HCT116 (cell line): ENCODE data around the gene SCARF2. TPM values are rescaled to one million over a fixed set of nuclear protein-coding genes. Genes with fewer than 3 reads are reported as not detected.

Experiments used
- ATAC-seq: fragments of 200-7000 bp; cut with Tn5 transposase; 2 replicates; pipeline ENCODE4 v1.9.1; 2020; ENCODE audit warnings: mild to moderate bottlenecking, moderate library complexity
- BruUV-seq: library from RNA; stranded (reverse); fragments of 400-500 nt; replicated peaks from 2 replicates; lab custom pipeline; 2021; lab: Mats Ljungman, UMichigan
- CTCF ChIA-PET: fragments of 300-600 bp; sonication (Branson Sonifier 250); formaldehyde crosslinking; loops from one replicate; lab custom pipeline; 2021; ENCODE audit warnings: antibody characterized with exemption; lab: Charles Lee
- POLR2A ChIA-PET: fragments of 300-600, 350-600 bp; sonication (Branson Sonifier 250); formaldehyde crosslinking; loops from one replicate; lab custom pipeline; 2021; ENCODE audit warnings: antibody characterized with exemption; lab: Charles Lee
- RAD21 ChIA-PET, 2 experiments: fragments of 300-600 bp; sonication (Branson Sonifier 250); formaldehyde crosslinking; loops; one replicate each; lab custom pipeline; 2023; ENCODE audit warnings: low total read pairs in 2 of 2; ENCODE audit not compliant: uncharacterized antibody in 2 of 2, unreplicated experiment in 2 of 2, low non-redundant PET in 1 of 2; lab: Charles Lee
- DNase-seq: peaks from one replicate; pipeline ENCODE4 v3.0.0-alpha.2; 2010; ENCODE audit warnings: low read depth, low spot score
- H2AFZ ChIP-seq: fragments of 200-600 bp; shearing (Covaris generic), sonication (generic); 2 replicates; pipeline ENCODE4 v1.6.1; 2017; ENCODE audit warnings: low read depth, mixed run types, mixed read lengths, antibody characterized with exemption, low read length; ENCODE audit not compliant: poor library complexity, severe bottlenecking
- H3K27ac ChIP-seq: 2 replicates; pipeline ENCODE4 v1.5.1; 2012; ENCODE audit warnings: low read depth, low read length
- H3K27me3 ChIP-seq: fragments of 200-600 bp; sonication (generic); 2 replicates; pipeline ENCODE4 v1.6.1; 2016; ENCODE audit warnings: mixed run types, low read length, mixed read lengths; ENCODE audit not compliant: insufficient read depth
- H3K36me3 ChIP-seq, 2 experiments: fragments of 200-500 bp in 1 of 2; fragments of 200-600 bp in 1 of 2; sonication (Bioruptor generic) in 1 of 2; sonication (generic) in 1 of 2; 2 replicates each; pipeline versions ENCODE4 v1.5.1 to v1.6.1; 2014 to 2016; ENCODE audit warnings: low read length in 2 of 2, inconsistent platforms in 1 of 2, mixed read lengths in 1 of 2, mixed run types in 1 of 2; ENCODE audit not compliant: insufficient read depth in 2 of 2, control insufficient read depth in 1 of 2
- H3K4me1 ChIP-seq, 2 experiments: fragments of 200-600 bp in 1 of 2; sonication (generic) in 1 of 2; 2 replicates each; pipeline versions ENCODE4 v1.5.1 to v1.6.1; 2012 to 2017; ENCODE audit warnings: low read length in 2 of 2, inconsistent platforms in 1 of 2, mild to moderate bottlenecking in 1 of 2, mixed read lengths in 1 of 2, mixed run types in 1 of 2, moderate library complexity in 1 of 2; ENCODE audit not compliant: insufficient read depth in 2 of 2, control insufficient read depth in 1 of 2
- H3K4me2 ChIP-seq: fragments of 200-600 bp; sonication (generic); 2 replicates; pipeline ENCODE4 v1.6.1; 2017; ENCODE audit warnings: mixed run types, low read length, mixed read lengths
- H3K4me3 ChIP-seq, 2 experiments: fragments of 200-600 bp in 1 of 2; sonication (generic) in 1 of 2; replicated peaks in 1 of 2; 2 replicates each; pipeline ENCODE4 v1.5.1; 2011 to 2016; ENCODE audit warnings: low read length in 2 of 2, control low read depth in 1 of 2, low read depth in 1 of 2, mild to moderate bottlenecking in 1 of 2, mixed read lengths in 1 of 2, mixed run types in 1 of 2
- H3K79me2 ChIP-seq: fragments of 200-600 bp; sonication (generic); 2 replicates; pipeline ENCODE4 v1.6.1; 2017; ENCODE audit warnings: mild to moderate bottlenecking, mixed run types, low read length, moderate library complexity, mixed read lengths; ENCODE audit not compliant: insufficient read depth
- H3K9ac ChIP-seq: fragments of 200-600 bp; sonication (generic); 2 replicates; pipeline ENCODE4 v1.6.1; 2016; ENCODE audit warnings: low read length, mixed read lengths
- H3K9me2 ChIP-seq: fragments of 200-600 bp; sonication (generic), shearing (Covaris generic); 2 replicates; pipeline ENCODE4 v1.6.1; 2017; ENCODE audit warnings: mixed run types, mild to moderate bottlenecking, moderate library complexity; ENCODE audit not compliant: insufficient read depth
- H3K9me3 ChIP-seq, 2 experiments: fragments of 200-500 bp in 1 of 2; fragments of 200-600 bp in 1 of 2; sonication (Bioruptor generic) in 1 of 2; sonication (generic) in 1 of 2; 2 replicates each; pipeline ENCODE4 v1.6.1; 2014 to 2017; ENCODE audit warnings: low read length in 2 of 2, mixed read lengths in 2 of 2, inconsistent platforms in 1 of 2, low read depth in 1 of 2, mild to moderate bottlenecking in 1 of 2, mixed run types in 1 of 2, moderate library complexity in 1 of 2; ENCODE audit not compliant: control insufficient read depth in 1 of 2, insufficient read depth in 1 of 2
- H4K20me1 ChIP-seq: fragments of 200-600 bp; sonication (generic), shearing (Covaris generic); 2 replicates; pipeline ENCODE4 v1.6.1; 2017; ENCODE audit warnings: mixed run types, mild to moderate bottlenecking, moderate library complexity; ENCODE audit not compliant: insufficient read depth
- CBX3 ChIP-seq: IDR thresholded peaks from 2 replicates; pipeline ENCODE4 v1.6.1; 2012; ENCODE audit warnings: low read depth
- EGR1 ChIP-seq: IDR thresholded peaks from 2 replicates; pipeline ENCODE4 v1.6.1; 2012; ENCODE audit warnings: low read depth
- ELF1 ChIP-seq: IDR thresholded peaks from 2 replicates; pipeline ENCODE4 v1.6.1; 2012; ENCODE audit warnings: low read depth, borderline replicate concordance
- EZH2 ChIP-seq: fragments of 200-600 bp; sonication (generic); IDR thresholded peaks from 2 replicates; pipeline ENCODE4 v1.6.1; 2017; ENCODE audit warnings: antibody characterized with exemption, mixed run types
- FOSL1 ChIP-seq: IDR thresholded peaks from 2 replicates; pipeline ENCODE4 v1.6.1; 2012; ENCODE audit warnings: low read depth
- JUND ChIP-seq: IDR thresholded peaks from 2 replicates; pipeline ENCODE4 v1.6.1; 2012
- POLR2A ChIP-seq: IDR thresholded peaks from 2 replicates; pipeline ENCODE4 v1.7.0; 2011; ENCODE audit warnings: borderline replicate concordance; ENCODE audit not compliant: insufficient read depth, insufficient read length; ENCODE audit errors: extremely low read depth
- POLR2AphosphoS5 ChIP-seq: IDR thresholded peaks from 2 replicates; pipeline ENCODE4 v1.6.1; 2011; ENCODE audit warnings: mild to moderate bottlenecking, low read depth, low read length, moderate library complexity
- RAD21 ChIP-seq: IDR thresholded peaks from 2 replicates; pipeline ENCODE4 v1.6.1; 2012; ENCODE audit warnings: low read depth, mild to moderate bottlenecking
- SIN3A ChIP-seq: IDR thresholded peaks from 2 replicates; pipeline ENCODE4 v1.6.1; 2012; ENCODE audit warnings: low read depth
- SP1 ChIP-seq: IDR thresholded peaks from 2 replicates; pipeline ENCODE4 v1.6.1; 2012; ENCODE audit warnings: low read depth
- TCF7L2 ChIP-seq: IDR thresholded peaks from 2 replicates; pipeline ENCODE4 v1.7.0; 2011; ENCODE audit warnings: borderline replicate concordance, inconsistent platforms; ENCODE audit not compliant: insufficient read depth, insufficient read length; ENCODE audit errors: extremely low read depth
- YY1 ChIP-seq: IDR thresholded peaks from 2 replicates; pipeline ENCODE4 v1.6.1; 2011; ENCODE audit warnings: low read length, low read depth, moderate library complexity, mild to moderate bottlenecking; ENCODE audit not compliant: insufficient replicate concordance; ENCODE audit errors: extremely low read depth
- ZFX ChIP-seq: fragments of 450-650 bp; IDR thresholded peaks from 2 replicates; pipeline ENCODE4 v1.6.1; 2017
- ZNF274 ChIP-seq: fragments of 200-500 bp; sonication (Bioruptor generic); IDR thresholded peaks from 2 replicates; pipeline ENCODE4 v1.6.1; 2014; ENCODE audit warnings: mild to moderate bottlenecking, low read depth, low read length, inconsistent platforms
- intact Hi-C: fragments of 100-400 bp; cut with micrococcal nuclease; formaldehyde crosslinking; loops from 2 replicates; pipeline ENCODE4 v1.10.0; 2022
- total RNA-seq: library from RNA; stranded (reverse); gene quantifications from one replicate; pipeline ENCODE4 v1.2.1, GENCODE V29; 2021; ENCODE audit not compliant: unreplicated experiment
- TF ChIP-seq, protein P1 (sequence below), 3 experiments: fragments of 200-600 bp in 1 of 3; sonication (generic) in 1 of 3; IDR thresholded peaks in 2 of 3; conservative IDR thresholded peaks in 1 of 3; 2 replicates each; pipeline ENCODE4 v1.5.1; 2012 to 2017; ENCODE audit warnings: low read depth in 2 of 3, low read length in 2 of 3, antibody characterized with exemption in 1 of 3, borderline replicate concordance in 1 of 3, control low read depth in 1 of 3, mild to moderate bottlenecking in 1 of 3, mixed read lengths in 1 of 3, mixed run types in 1 of 3, moderate library complexity in 1 of 3; ENCODE audit not compliant: insufficient read depth in 1 of 3
- TF ChIP-seq, protein P2 (sequence below): IDR thresholded peaks from 2 replicates; pipeline ENCODE4 v1.6.1; 2011; ENCODE audit warnings: mild to moderate bottlenecking, low read length, moderate library complexity; ENCODE audit not compliant: insufficient replicate concordance; ENCODE audit errors: extremely low read depth
- TF ChIP-seq, protein P3 (sequence below): IDR thresholded peaks from 2 replicates; pipeline ENCODE4 v1.6.1; 2012
- TF ChIP-seq, protein P4 (sequence below): IDR thresholded peaks from 2 replicates; pipeline ENCODE4 v1.6.1; 2012; ENCODE audit warnings: low read depth

The SCARF2 gene
- total RNA-seq, 1 experiment from 2014 or later, result 2.5 TPM

DNA sequence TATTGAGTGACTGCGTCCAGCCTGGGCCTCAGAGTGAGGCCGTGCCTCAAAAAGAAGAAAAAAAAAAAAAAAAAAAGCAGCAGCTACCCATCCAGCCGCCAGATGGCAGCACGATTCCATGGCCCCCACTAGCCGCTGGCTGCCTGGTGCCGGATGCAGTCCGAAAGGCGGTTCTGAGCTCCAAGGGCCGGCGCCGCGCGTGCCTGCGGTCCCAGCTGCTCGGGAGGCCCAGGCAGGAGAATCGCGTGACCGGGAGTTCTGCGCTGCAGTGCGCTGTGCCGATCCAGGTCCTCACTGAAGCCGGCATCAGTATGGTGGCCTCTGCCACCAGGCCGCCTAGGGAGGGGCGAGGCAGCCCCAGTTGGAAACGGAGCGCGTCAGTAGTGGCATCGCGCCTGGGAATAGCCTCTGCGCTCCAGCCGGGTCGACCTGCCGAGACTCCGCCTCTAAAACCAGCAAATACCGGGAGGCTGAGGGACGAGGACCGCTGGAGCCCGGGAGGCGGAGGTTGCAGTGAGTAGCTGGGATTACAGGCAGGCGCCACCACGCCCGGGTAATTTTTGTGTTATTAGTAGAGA is 19.3 kb downstream of the SCARF2 start:
- Histone ChIP-seq H4K20me1 (no peaks in the 10 kb centered on the region), H3K4me3 (peak overlapping the region; percentile 43 to 72), H3K9me3 (no peaks in the 10 kb centered on the region), H3K4me2 (peak overlapping the region; percentile 100), H3K36me3 (no peaks in the 10 kb centered on the region), H3K27ac (peak overlapping the region; percentile 34; the same call in 1 of the 2 replicates), H3K27me3 (no peaks in the 10 kb centered on the region), H3K9ac (peak overlapping the region; percentile 62), H2AFZ (peak overlapping the region; percentile 93), H3K9me2 (no peaks in the 10 kb centered on the region), H3K79me2 (no peaks in the 10 kb centered on the region), H3K4me1 (peaks cover 0 to 9% of the 10 kb centered on the region in 2 experiments; a peak in 1 of 4 replicates)
- peak; percentile 88 for ATAC-seq
- intact Hi-C loops, result loop anchor here (1.0 to 5.0 kb wide), 4 partner anchors 38 to 279 kb away; partner anchors contain the start of gene KLHL22
- ChIA-PET CTCF (interaction anchor here (0.6 to 2.0 kb wide), 31 partner anchors 9 to 1207 kb away, joined by 3 to 62 read pairs (median 4); partner anchors contain the start of genes DGCR6L and ZNF74), RAD21 (interaction anchor here (0.5 to 1.4 kb wide), 7 partner anchors 16 to 1477 kb away, joined by 3 to 11 read pairs (median 3); partner anchors contain the start of gene KLHL22 (in 1 of the 2)), POLR2A (interaction anchor here (0.6 to 1.4 kb wide), 8 partner anchors 9 to 340 kb away, joined by 3 to 8 read pairs (median 3); no protein-coding TSS in a partner anchor)
- peak; percentile 63 for DNase-seq
- no TSS peak for BruUV-seq
- TF ChIP-seq SP1 (no peak), EZH2 (no peak), TCF7L2 (peak; percentile 14), ZNF274 (no peak), RAD21 (peak; percentile 95), EGR1 (no peak), SIN3A (no peak), ZFX (peak; percentile 30; the same call in 1 of the 2 replicates), FOSL1 (no peak), CBX3 (no peak), POLR2A (no peak), JUND (no peak), ELF1 (no peak), YY1 (no peak), POLR2AphosphoS5 (no peak)
- TF ChIP-seq, protein P1, sequence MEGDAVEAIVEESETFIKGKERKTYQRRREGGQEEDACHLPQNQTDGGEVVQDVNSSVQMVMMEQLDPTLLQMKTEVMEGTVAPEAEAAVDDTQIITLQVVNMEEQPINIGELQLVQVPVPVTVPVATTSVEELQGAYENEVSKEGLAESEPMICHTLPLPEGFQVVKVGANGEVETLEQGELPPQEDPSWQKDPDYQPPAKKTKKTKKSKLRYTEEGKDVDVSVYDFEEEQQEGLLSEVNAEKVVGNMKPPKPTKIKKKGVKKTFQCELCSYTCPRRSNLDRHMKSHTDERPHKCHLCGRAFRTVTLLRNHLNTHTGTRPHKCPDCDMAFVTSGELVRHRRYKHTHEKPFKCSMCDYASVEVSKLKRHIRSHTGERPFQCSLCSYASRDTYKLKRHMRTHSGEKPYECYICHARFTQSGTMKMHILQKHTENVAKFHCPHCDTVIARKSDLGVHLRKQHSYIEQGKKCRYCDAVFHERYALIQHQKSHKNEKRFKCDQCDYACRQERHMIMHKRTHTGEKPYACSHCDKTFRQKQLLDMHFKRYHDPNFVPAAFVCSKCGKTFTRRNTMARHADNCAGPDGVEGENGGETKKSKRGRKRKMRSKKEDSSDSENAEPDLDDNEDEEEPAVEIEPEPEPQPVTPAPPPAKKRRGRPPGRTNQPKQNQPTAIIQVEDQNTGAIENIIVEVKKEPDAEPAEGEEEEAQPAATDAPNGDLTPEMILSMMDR (IDR thresholded peaks at IDR 0.05 in 2 of 3, conservative IDR thresholded peaks at IDR 0.05 in 1 of 3; ENCODE audit: borderline replicate concordance in 1 of 3, insufficient read depth in 1 of 3, low read depth in 2 of 3, low read length in 2 of 3), result peak; percentile 80 to 89 (median 85)
- TF ChIP-seq, protein P2, sequence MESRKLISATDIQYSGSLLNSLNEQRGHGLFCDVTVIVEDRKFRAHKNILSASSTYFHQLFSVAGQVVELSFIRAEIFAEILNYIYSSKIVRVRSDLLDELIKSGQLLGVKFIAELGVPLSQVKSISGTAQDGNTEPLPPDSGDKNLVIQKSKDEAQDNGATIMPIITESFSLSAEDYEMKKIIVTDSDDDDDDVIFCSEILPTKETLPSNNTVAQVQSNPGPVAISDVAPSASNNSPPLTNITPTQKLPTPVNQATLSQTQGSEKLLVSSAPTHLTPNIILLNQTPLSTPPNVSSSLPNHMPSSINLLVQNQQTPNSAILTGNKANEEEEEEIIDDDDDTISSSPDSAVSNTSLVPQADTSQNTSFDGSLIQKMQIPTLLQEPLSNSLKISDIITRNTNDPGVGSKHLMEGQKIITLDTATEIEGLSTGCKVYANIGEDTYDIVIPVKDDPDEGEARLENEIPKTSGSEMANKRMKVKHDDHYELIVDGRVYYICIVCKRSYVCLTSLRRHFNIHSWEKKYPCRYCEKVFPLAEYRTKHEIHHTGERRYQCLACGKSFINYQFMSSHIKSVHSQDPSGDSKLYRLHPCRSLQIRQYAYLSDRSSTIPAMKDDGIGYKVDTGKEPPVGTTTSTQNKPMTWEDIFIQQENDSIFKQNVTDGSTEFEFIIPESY, result no peak
- TF ChIP-seq, protein P3, sequence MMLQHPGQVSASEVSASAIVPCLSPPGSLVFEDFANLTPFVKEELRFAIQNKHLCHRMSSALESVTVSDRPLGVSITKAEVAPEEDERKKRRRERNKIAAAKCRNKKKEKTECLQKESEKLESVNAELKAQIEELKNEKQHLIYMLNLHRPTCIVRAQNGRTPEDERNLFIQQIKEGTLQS, result no peak
- TF ChIP-seq, protein P4, sequence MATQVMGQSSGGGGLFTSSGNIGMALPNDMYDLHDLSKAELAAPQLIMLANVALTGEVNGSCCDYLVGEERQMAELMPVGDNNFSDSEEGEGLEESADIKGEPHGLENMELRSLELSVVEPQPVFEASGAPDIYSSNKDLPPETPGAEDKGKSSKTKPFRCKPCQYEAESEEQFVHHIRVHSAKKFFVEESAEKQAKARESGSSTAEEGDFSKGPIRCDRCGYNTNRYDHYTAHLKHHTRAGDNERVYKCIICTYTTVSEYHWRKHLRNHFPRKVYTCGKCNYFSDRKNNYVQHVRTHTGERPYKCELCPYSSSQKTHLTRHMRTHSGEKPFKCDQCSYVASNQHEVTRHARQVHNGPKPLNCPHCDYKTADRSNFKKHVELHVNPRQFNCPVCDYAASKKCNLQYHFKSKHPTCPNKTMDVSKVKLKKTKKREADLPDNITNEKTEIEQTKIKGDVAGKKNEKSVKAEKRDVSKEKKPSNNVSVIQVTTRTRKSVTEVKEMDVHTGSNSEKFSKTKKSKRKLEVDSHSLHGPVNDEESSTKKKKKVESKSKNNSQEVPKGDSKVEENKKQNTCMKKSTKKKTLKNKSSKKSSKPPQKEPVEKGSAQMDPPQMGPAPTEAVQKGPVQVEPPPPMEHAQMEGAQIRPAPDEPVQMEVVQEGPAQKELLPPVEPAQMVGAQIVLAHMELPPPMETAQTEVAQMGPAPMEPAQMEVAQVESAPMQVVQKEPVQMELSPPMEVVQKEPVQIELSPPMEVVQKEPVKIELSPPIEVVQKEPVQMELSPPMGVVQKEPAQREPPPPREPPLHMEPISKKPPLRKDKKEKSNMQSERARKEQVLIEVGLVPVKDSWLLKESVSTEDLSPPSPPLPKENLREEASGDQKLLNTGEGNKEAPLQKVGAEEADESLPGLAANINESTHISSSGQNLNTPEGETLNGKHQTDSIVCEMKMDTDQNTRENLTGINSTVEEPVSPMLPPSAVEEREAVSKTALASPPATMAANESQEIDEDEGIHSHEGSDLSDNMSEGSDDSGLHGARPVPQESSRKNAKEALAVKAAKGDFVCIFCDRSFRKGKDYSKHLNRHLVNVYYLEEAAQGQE, result no peak
